ENCODE measurements around the gene CELF5.

GRCh38 chr19:3196064-3196932 is 28.2 kb upstream of the CELF5 start:
- TF ChIP-seq CTCF (conservative IDR thresholded peaks at IDR 0.05), result no peak
- TF ChIP-seq EZH2 (IDR thresholded peaks at IDR 0.05; ENCODE audit: low read depth), result no peak

All from PC-9 (cell line).